Psoas muscle (tissue), 8 donors: ENCODE measurements around the gene SLAIN1. TPM values are rescaled to one million over a fixed set of nuclear protein-coding genes. Genes with fewer than 3 reads are reported as not detected.

Source experiments
- ATAC-seq, 4 donors: fragments of 200-7000 bp; cut with Tn5 transposase; one replicate each; pipeline ENCODE4 v1.9.1; 2020; ENCODE audit warnings: moderate library complexity in 3 of 4, mild to moderate bottlenecking in 2 of 4
- DNase-seq, 2 donors: peaks; one replicate each; pipeline ENCODE4 v3.0.0-alpha.2; 2020
- H3K27ac ChIP-seq: fragments of 200-600 bp; one replicate; pipeline ENCODE4 v1.8.0; 2022
- H3K27me3 ChIP-seq, 3 donors: fragments of 200-600 bp in 1 of 3; one replicate each; pipeline versions ENCODE4 v1.6.1 to v1.8.0; 2013 to 2022; ENCODE audit warnings: low read length in 2 of 3, mild to moderate bottlenecking in 2 of 3, moderate library complexity in 1 of 3; ENCODE audit not compliant: insufficient read depth in 3 of 3
- H3K36me3 ChIP-seq, 2 donors: fragments of 200-600 bp in 1 of 2; one replicate each; pipeline versions ENCODE4 v1.6.1 to v1.8.0; 2013 to 2022; ENCODE audit warnings: low read depth in 1 of 2, mild to moderate bottlenecking in 1 of 2, moderate library complexity in 1 of 2; ENCODE audit not compliant: insufficient read depth in 1 of 2
- H3K4me1 ChIP-seq: fragments of 200-600 bp; one replicate; pipeline ENCODE4 v1.8.0; 2022
- H3K4me3 ChIP-seq: fragments of 200-600 bp; one replicate; pipeline ENCODE4 v1.8.0; 2022; ENCODE audit warnings: mild to moderate bottlenecking
- H3K9me3 ChIP-seq: fragments of 200-600 bp; one replicate; pipeline ENCODE4 v1.8.0; 2022
- CTCF ChIP-seq: fragments of 200-600 bp; IDR thresholded peaks from one replicate; pipeline ENCODE4 v1.8.0; 2022; ENCODE audit warnings: antibody characterized with exemption
- WGBS, 3 donors: extraction: QIAGEN DNeasy Blood & Tissue Kit; methylation state at CpG; one replicate each; pipeline versions ENCODE4 v1.1.6 to v1.1.7; 2013; 5-methylcytosine and 5-hydroxymethylcytosine counted together
- intact Hi-C, 2 donors: fragments of 100-400 bp; cut with DNase I; formaldehyde crosslinking; loops; one replicate each; pipeline versions ENCODE4 v1.11.0 to v1.14.2; 2022
- polyA plus RNA-seq, 3 donors: library from polyadenylated mRNA; stranded (reverse); fragments of 200-250 nt; gene quantifications; one replicate each; pipeline ENCODE4 v1.2.3, GENCODE V29; 2013
- total RNA-seq, 4 donors: library from RNA; stranded (reverse); fragmentation: NEBNext Ultra II Directional in 2 of 4; extraction: Animal tissue kit (Norgen Biotek cat#: 25700) in 2 of 4; gene quantifications; one replicate each; pipeline versions ENCODE4 v1.2.1 to v1.2.4, GENCODE V29; 2021 to 2023
- donor health status: healthy with polysubstance abuse.
- donor health status: DM: no; HTN: no; CAD: no; lungs with moderate emphysema.
- donor health status: Bipolar disorder and iron deficiency.
- donor health status: healthy.
- donor health status: DM: yes; HTN: yes; CAD: no.
- donor health status: DM: no; HTN: no; CAD: no.
- donor health status: DM: no; HTN: no; CAD: no.
- donor health status: DM: yes; HTN: yes; CAD: no.

Gene SLAIN1
- total and polyA plus RNA-seq, 7 donors = 0.69 to 6.6 (median 3.1) TPM

DNA sequence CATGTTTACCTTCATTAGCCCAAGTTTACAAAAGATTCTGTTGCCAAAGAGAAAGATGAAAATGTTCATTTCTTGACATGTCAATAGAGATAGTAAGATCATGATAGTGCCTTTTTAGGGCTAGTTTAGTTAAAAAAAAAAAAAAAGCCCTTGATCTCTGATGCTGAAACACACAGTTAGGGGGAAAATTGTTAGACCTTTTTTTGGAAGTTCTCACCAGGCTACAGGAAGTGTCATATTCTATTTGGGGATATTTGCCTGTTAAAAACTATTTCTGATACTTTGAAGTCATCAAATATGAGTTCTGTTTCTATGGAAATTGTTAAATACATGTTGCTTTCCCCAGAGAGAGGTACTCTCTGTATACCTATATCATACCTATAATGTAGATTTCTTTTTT, 21.6 kb downstream of the SLAIN1 start:
- ATAC-seq (no peak), DNase-seq (no peak)
- no peaks in the 10 kb centered on the region for H3K27me3 ChIP-seq
- no peaks in the 10 kb centered on the region for H3K9me3 ChIP-seq
- intact Hi-C loops = no loop called here
- no peak overlapping the region for H3K27ac ChIP-seq
- H3K4me1 ChIP-seq = no peaks in the 10 kb centered on the region
- H3K36me3 ChIP-seq = peaks cover 0 to 19% of the 10 kb centered on the region in 2 donors
- no peak for TF ChIP-seq CTCF
- no peak overlapping the region for H3K4me3 ChIP-seq

DNA sequence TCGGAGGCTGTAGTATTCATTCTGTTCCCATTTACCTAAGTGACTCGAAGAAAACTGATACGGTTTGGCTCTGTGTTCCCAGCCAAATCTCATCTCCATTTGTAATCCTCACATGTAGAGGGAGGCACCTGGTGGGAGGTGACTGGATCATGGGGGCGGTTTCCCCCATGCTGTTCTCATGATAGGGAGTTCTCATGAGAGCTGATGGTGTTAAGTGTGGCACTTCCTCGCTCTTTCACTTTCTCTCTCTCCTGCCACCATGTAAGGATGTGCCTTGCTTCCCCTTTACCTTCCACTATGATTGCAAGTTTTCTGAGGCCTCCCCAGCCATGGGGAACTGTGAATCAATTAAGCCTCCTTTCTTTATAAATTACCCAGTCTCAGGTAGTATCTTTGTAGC, 23.5 kb downstream of the SLAIN1 start:
- H3K27ac ChIP-seq = no peak overlapping the region
- no peak for DNase-seq
- TF ChIP-seq CTCF = no peak
- H3K27me3 ChIP-seq = no peaks in the 10 kb centered on the region
- ATAC-seq = no peak
- peaks cover 0 to 19% of the 10 kb centered on the region in 2 donors for H3K36me3 ChIP-seq
- H3K4me3 ChIP-seq = no peak overlapping the region
- no peaks in the 10 kb centered on the region for H3K4me1 ChIP-seq
- intact Hi-C loops = no loop called here
- no peaks in the 10 kb centered on the region for H3K9me3 ChIP-seq
- WGBS, 3 donors = 87 to 94% (median 89%) methylated on average over 5 of the region's 5 CpGs

DNA sequence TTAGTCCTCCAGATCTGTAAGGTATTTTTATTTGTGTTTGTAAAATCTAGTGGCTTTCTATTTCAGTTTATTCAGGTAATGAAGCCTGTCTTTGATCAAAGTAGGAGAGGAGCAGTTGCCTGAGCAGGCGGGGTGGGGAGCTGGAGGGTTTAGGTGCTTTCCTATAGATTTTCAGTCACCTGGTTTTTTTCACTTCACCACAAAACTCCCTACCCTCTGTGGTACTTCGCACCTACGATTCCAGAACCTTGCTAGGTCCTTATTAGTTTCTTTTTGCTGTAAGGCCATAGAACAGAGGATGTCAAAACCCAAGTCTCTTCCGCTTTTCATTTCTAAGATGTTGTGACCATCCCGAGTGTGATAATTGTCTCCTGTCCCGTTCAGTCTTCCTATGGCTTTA, 26.6 kb downstream of the SLAIN1 start:
- TF ChIP-seq CTCF = no peak
- Histone ChIP-seq H3K27ac (no peak overlapping the region), H3K4me3 (no peak overlapping the region), H3K9me3 (no peaks in the 10 kb centered on the region), H3K36me3 (peaks cover 0 to 19% of the 10 kb centered on the region in 2 donors), H3K27me3 (no peaks in the 10 kb centered on the region), H3K4me1 (peaks cover 8% of the 10 kb centered on the region)
- 84 to 95% (median 94%) methylated on average over 6 of the region's 6 CpGs for WGBS, 3 donors
- intact Hi-C loops = no loop called here
- ATAC-seq (no peak), DNase-seq (no peak)

DNA sequence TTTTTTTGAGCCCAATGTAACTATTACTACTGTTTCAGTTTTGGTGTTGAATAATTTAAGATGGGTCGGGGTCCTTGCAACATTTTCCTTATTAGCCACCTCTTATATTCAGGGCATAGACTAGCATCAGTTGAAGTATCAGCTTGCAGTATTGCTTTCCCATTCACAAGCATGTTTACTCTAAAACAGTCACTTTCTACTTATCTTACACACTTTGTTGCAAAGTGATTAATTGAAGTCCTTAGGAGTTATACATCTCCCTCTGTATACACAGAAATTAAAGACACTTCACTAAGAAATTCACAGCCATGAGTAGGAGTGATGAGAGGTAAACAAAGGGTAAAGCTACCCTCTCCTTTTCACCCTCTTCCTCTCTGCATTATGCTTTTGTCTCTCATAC, 27.6 kb downstream of the SLAIN1 start:
- H3K4me1 ChIP-seq = peaks cover 8% of the 10 kb centered on the region
- DNase-seq = no peak
- no peak overlapping the region for H3K27ac ChIP-seq
- no peaks in the 10 kb centered on the region for H3K27me3 ChIP-seq
- TF ChIP-seq CTCF = no peak
- H3K36me3 ChIP-seq = peaks cover 0 to 19% of the 10 kb centered on the region in 2 donors
- H3K9me3 ChIP-seq = no peaks in the 10 kb centered on the region
- no peak for ATAC-seq
- WGBS, 3 donors = 78 to 84% (median 79%) methylated on average over 1 of the region's 1 CpG
- intact Hi-C loops = no loop called here
- H3K4me3 ChIP-seq = no peak overlapping the region

- TF ChIP-seq CTCF = no peak
- ATAC-seq (no peak), DNase-seq (no peak)
- no peaks in the 10 kb centered on the region for H3K27me3 ChIP-seq
- intact Hi-C loops = no loop called here
- H3K4me1 ChIP-seq = peaks cover 8% of the 10 kb centered on the region
- H3K27ac ChIP-seq = no peak overlapping the region
- H3K4me3 ChIP-seq = no peak overlapping the region
- no peaks in the 10 kb centered on the region for H3K9me3 ChIP-seq
- H3K36me3 ChIP-seq = no peaks in the 10 kb centered on the region
- WGBS, 3 donors = 53 to 59% (median 58%) methylated on average over 5 of the region's 5 CpGs
Measured at GRCh38 chr13:77728265-77729125, 31.0 kb downstream of the SLAIN1 start.
